GM19025 (cell line): ENCODE measurements around the gene CREBRF.
A peak's percentile ranks its signal among the peaks of the same experiment; 100 is the strongest.
"Not testable (repeated sequence)": the region's sequence is repeated elsewhere in the genome, so short reads cannot be mapped to it uniquely, and the experiment has no call there.

ENCODE experiments used
- ATAC-seq: cut with Tn5 transposase; IDR thresholded peaks from one replicate; pipeline ENCODE4 v1.9.1; 2021; ENCODE audit warnings: mild to moderate bottlenecking, low read depth, moderate library complexity; ENCODE audit not compliant: unreplicated experiment

Gene CREBRF

GRCh38 chr5:173075970-173076369 lies 19.8 kb downstream of the CREBRF start:
- no peak for ATAC-seq

- not testable (repeated sequence) for ATAC-seq
Measured at GRCh38 chr5:173076471-173076870, 20.3 kb downstream of the CREBRF start.

GRCh38 chr5:173078878-173079277 lies 22.7 kb downstream of the CREBRF start:
- ATAC-seq, result no peak

- ATAC-seq, result no peak
Measured at GRCh38 chr5:173089581-173089980, 33.4 kb downstream of the CREBRF start.

GRCh38 chr5:173090639-173091038 lies 34.5 kb downstream of the CREBRF start:
- no peak for ATAC-seq

GRCh38 chr5:173091981-173092380 lies 35.8 kb downstream of the CREBRF start:
- no peak for ATAC-seq

GRCh38 chr5:173093606-173094005 lies 37.5 kb downstream of the CREBRF start:
- ATAC-seq, result no peak

GRCh38 chr5:173094012-173094661 lies 38.0 kb downstream of the CREBRF start:
- ATAC-seq, result no peak

GRCh38 chr5:173098787-173099186 lies 42.6 kb downstream of the CREBRF start:
- no peak for ATAC-seq

GRCh38 chr5:173099461-173099860 lies 43.3 kb downstream of the CREBRF start:
- no peak for ATAC-seq

GRCh38 chr5:173101245-173101644 lies 45.1 kb downstream of the CREBRF start:
- no peak for ATAC-seq

- ATAC-seq, result no peak
Measured at GRCh38 chr5:173103411-173103810, 47.3 kb downstream of the CREBRF start.

GRCh38 chr5:173108914-173109313 lies 52.8 kb downstream of the CREBRF start:
- ATAC-seq, result no peak

- no peak for ATAC-seq
Measured at GRCh38 chr5:173114536-173114935, 58.4 kb downstream of the CREBRF start.

- ATAC-seq, result no peak
Measured at GRCh38 chr5:173119719-173120118, 63.6 kb downstream of the CREBRF start.

- no peak for ATAC-seq
Measured at GRCh38 chr5:173123416-173123815, 67.3 kb downstream of the CREBRF start.

- not testable (repeated sequence) for ATAC-seq
Measured at GRCh38 chr5:173132166-173132565, 76.0 kb downstream of the CREBRF start.

- ATAC-seq, result no peak
Measured at GRCh38 chr5:173138707-173139106, 82.6 kb downstream of the CREBRF start.

- ATAC-seq, result no peak
Measured at GRCh38 chr5:173139631-173140030, 83.5 kb downstream of the CREBRF start.

- ATAC-seq, result no peak
Measured at GRCh38 chr5:173140769-173141168, 84.6 kb downstream of the CREBRF start.

- ATAC-seq, result no peak
Measured at GRCh38 chr5:173143567-173143966, 87.4 kb downstream of the CREBRF start.

GRCh38 chr5:173144200-173145176 lies 88.3 kb downstream of the CREBRF start, which contains the start of gene BNIP1:
TSS of gene BNIP1 (plus strand) at chr5:173144531. CDS start at chr5:173144546, 15 bp downstream.
- ATAC-seq, result peak; percentile 82
